Naive thymus-derived CD8-positive, alpha-beta T cell (primary cell): ENCODE measurements around the gene PHC3. TPM values are rescaled to one million over a fixed set of nuclear protein-coding genes. Genes with fewer than 3 reads are reported as not detected.

ENCODE experiments used
- ATAC-seq, 2 donors: fragments of 150-1000 bp; cut with Tn5 transposase in 1 of 2; sonication (Bioruptor Pico), chemical (Tn5 transposase) in 1 of 2; 1 replicate in 1 of 2; 2 replicates in 1 of 2; pipeline ENCODE4 v1.10.0; 2021; ENCODE audit warnings: mild to moderate bottlenecking in 2 of 2, moderate library complexity in 2 of 2
- POLR2A ChIA-PET: fragments of 350-600 bp; sonication (Branson Sonifier 250); formaldehyde crosslinking; loops from one replicate; lab custom pipeline; 2021; ENCODE audit warnings: antibody characterized with exemption; lab: Charles Lee
- DNase-seq, 10 donors: peaks; one replicate each; pipeline versions ENCODE4 v3.0.0 to v3.0.0-alpha.2; 2020 to 2022
- H3K27ac Mint-ChIP-seq, 10 donors: one replicate each; pipeline ENCODE4 v1.8.0; 2020 to 2022; ENCODE audit warnings: mild to moderate bottlenecking in 10 of 10, mixed read lengths in 10 of 10, moderate library complexity in 4 of 10, inconsistent platforms in 1 of 10
- H3K27me3 Mint-ChIP-seq, 5 donors: one replicate each; pipeline ENCODE4 v1.8.0; 2021 to 2022; ENCODE audit warnings: mixed read lengths in 5 of 5
- H3K36me3 Mint-ChIP-seq, 3 donors: one replicate each; pipeline ENCODE4 v1.8.0; 2020 to 2022; ENCODE audit warnings: mixed read lengths in 3 of 3, mild to moderate bottlenecking in 2 of 3, inconsistent platforms in 1 of 3
- H3K4me1 Mint-ChIP-seq, 4 donors: one replicate each; pipeline ENCODE4 v1.8.0; 2021 to 2022; ENCODE audit warnings: mixed read lengths in 4 of 4
- H3K4me3 Mint-ChIP-seq, 10 donors: one replicate each; pipeline ENCODE4 v1.8.0; 2020 to 2022; ENCODE audit warnings: mild to moderate bottlenecking in 10 of 10, mixed read lengths in 10 of 10, moderate library complexity in 6 of 10, inconsistent platforms in 1 of 10
- H3K9me3 Mint-ChIP-seq, 9 donors: one replicate each; pipeline ENCODE4 v1.8.0; 2020 to 2022; ENCODE audit warnings: mixed read lengths in 9 of 9, mild to moderate bottlenecking in 3 of 9, inconsistent platforms in 1 of 9, moderate library complexity in 1 of 9
- polyA plus RNA-seq, 3 donors: library from polyadenylated mRNA; unstranded; fragments of 300-500 nt; fragmentation: Illumina TruSeq; gene quantifications; one replicate each; pipeline ENCODE4 v1.2.3, GENCODE V29; 2021
- total RNA-seq, 8 experiments: library from RNA in 2 of 8; stranded (reverse) in 2 of 8; gene quantifications; one replicate each; pipeline ENCODE4 v1.2.3 and lab custom pipeline; 2021 to 2026

The PHC3 gene
- total and polyA plus RNA-seq, 5 experiments from 2014 or later, result 34.5 to 187 (median 54.8) TPM

DNA sequence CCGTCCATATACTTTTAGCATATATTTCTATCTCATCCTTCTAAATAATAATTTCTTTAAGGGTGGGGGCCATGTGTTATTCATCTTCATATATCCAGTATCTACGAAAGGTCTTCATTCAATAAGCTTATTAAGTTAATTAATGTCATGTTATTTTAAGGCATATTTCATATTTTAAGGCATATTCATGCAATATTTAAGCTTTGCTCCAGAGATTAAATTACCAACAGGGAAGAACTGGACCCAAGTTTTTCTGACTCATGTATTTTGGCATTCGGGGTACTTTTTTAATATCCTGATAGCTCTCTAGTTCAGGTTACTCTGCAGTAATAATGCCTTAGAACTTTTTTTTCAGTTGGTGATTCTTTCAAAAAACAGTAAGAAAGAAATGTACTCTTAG is 27.4 kb downstream of the PHC3 start:
- H3K36me3 Mint-ChIP-seq, result peaks cover 0 to 56% (median 20%) of the 10 kb centered on the region in 3 donors
- ATAC-seq (no peak), DNase-seq (no peak)
- POLR2A ChIA-PET, result interaction anchor here (0.5 to 2.4 kb wide), 7 partner anchors 9 to 289 kb away, joined by 3 to 31 read pairs (median 4); partner anchors contain the start of genes PHC3 and SKIL
- H3K9me3 Mint-ChIP-seq, result peaks cover 0 to under 1% (median 0%) of the 10 kb centered on the region in 9 donors
- H3K27me3 Mint-ChIP-seq, result no peaks in the 10 kb centered on the region
- H3K4me1 Mint-ChIP-seq, result peaks cover 23 to 61% (median 53%) of the 10 kb centered on the region in 4 donors
- peak overlapping the region in 9 of 10 donors; percentile 67 to 86 (median 79) for H3K4me3 Mint-ChIP-seq
- peak overlapping the region; percentile 68 to 98 (median 94) for H3K27ac Mint-ChIP-seq

DNA sequence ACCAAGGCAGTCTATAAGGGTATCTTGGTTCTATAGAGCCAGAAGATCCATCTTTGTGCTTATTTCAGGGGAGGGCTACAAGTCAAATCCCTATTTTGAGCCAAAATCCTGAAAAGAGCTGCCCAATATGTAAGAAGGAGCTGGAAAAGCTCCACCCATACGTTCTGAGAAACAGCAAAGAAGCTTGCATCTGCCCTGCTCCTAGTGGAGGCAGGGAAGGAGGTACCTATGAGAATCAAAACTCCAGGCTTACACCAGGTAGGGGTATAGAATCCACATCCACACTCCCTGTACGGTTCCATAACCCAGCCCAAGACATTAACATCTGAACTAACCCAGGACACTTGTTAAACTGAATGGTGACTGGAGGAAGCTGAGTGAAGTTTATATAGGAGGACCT is 30.0 kb downstream of the PHC3 start:
- H3K4me3 Mint-ChIP-seq, result peak overlapping the region in 2 of 10 donors; percentile 29 to 48
- POLR2A ChIA-PET, result interaction anchor here (1.3 kb wide), 1 partner anchor 186 kb away, joined by 3 read pairs; the partner anchor contains the start of gene SEC62
- no peaks in the 10 kb centered on the region for H3K27me3 Mint-ChIP-seq
- peaks cover 0 to 60% (median 20%) of the 10 kb centered on the region in 3 donors for H3K36me3 Mint-ChIP-seq
- peaks cover 22 to 65% (median 47%) of the 10 kb centered on the region in 4 donors for H3K4me1 Mint-ChIP-seq
- ATAC-seq (no peak), DNase-seq (no peak)
- H3K9me3 Mint-ChIP-seq, result peaks cover 0 to 2% (median 0%) of the 10 kb centered on the region in 9 donors
- H3K27ac Mint-ChIP-seq, result peak overlapping the region in 2 of 10 donors; percentile 59

GRCh38 chr3:170149016-170149415 is 32.5 kb downstream of the PHC3 start:
- no peak for ATAC-seq
- Mint-ChIP-seq H3K36me3 (peaks cover 3 to 74% (median 22%) of the 10 kb centered on the region in 3 donors), H3K9me3 (peaks cover 0 to 2% (median 0%) of the 10 kb centered on the region in 9 donors), H3K27ac (peak overlapping the region in 1 of 10 donors; percentile 25), H3K27me3 (no peaks in the 10 kb centered on the region), H3K4me1 (peaks cover 21 to 60% (median 39%) of the 10 kb centered on the region in 4 donors), H3K4me3 (peak overlapping the region in 1 of 10 donors; percentile 7)
- POLR2A ChIA-PET, result no interaction called here
- DNase-seq, result no peak

DNA sequence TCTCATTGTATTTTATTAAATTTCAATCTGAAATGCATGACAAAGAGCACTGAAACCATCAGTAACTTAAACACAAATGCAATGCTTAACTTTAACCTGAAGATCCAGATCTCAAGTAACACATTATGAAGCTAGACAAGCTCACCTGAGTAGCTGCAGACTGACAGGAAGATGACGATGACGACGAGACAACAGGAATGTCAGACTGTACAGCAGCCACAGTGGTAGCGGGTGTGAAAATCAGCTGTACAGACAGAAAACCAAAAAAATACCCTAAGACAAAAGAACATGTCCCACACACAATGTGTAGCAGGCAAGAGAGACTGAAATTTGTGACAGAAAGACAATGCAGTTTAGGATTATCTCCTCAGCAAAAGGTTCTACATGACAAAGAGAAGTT is 36.3 kb downstream of the PHC3 start:
- peaks cover 0 to 2% (median 0%) of the 10 kb centered on the region in 9 donors for H3K9me3 Mint-ChIP-seq
- peaks cover 6 to 47% (median 24%) of the 10 kb centered on the region in 4 donors for H3K4me1 Mint-ChIP-seq
- H3K4me3 Mint-ChIP-seq, result peak overlapping the region in 4 of 10 donors; percentile 11 to 60 (median 30)
- ATAC-seq, result no peak
- peaks cover 8 to 79% (median 14%) of the 10 kb centered on the region in 3 donors for H3K36me3 Mint-ChIP-seq
- H3K27ac Mint-ChIP-seq, result peak overlapping the region in 6 of 10 donors; percentile 5 to 74 (median 46)
- POLR2A ChIA-PET, result interaction anchor here (1.3 kb wide), 1 partner anchor 9 kb away, joined by 4 read pairs; no protein-coding TSS in a partner anchor
- no peak for DNase-seq
- H3K27me3 Mint-ChIP-seq, result no peaks in the 10 kb centered on the region

DNA sequence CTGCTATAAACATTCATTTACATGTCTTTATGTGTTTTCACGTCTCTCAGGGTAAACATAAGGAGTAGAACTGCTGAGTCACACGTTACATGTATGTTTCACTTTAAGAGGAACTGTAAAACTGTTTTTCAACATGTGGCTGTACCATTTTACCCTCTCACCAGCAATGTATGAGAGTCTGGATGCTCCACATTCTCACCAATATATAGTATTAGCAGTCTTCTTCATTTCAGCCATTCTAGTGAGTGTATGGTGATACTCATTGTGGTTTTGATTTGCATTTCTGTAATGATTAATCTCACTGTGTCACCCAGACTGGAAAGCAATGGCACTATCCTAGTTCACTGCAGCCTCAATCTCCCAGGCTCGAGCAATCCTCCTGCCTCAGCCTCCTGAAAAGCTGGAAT is 37.1 kb downstream of the PHC3 start:
- DNase-seq (no peak), ATAC-seq (no peak)
- Mint-ChIP-seq H3K27me3 (no peaks in the 10 kb centered on the region), H3K27ac (peak overlapping the region in 4 of 10 donors; percentile 19 to 67 (median 44)), H3K36me3 (peaks cover 8 to 75% (median 9%) of the 10 kb centered on the region in 3 donors), H3K9me3 (peaks cover 0 to 2% (median 0%) of the 10 kb centered on the region in 9 donors), H3K4me1 (peaks cover 6 to 42% (median 25%) of the 10 kb centered on the region in 4 donors), H3K4me3 (peak overlapping the region in 1 of 10 donors; percentile 15)
- POLR2A ChIA-PET, result interaction anchor here (0.7 kb wide), 1 partner anchor 16 kb away, joined by 3 read pairs; no protein-coding TSS in a partner anchor

DNA sequence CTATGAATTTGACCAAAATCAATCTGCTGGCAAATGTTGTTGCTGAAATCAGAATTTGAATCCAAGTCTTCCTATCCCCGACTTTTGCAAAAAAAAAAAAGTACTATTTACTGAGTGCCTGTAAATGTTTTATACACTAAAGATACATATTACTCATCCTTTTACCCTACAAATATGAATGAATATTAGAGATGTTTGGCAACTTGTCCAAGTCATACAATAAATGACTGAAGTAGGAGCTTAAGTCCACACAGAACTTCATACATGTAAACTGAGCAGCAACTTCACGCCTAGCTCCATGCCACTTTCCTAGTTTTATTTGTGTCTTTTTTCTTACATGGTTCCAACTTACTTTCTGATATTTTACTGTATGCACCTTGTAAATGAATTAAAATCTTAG is 39.2 kb downstream of the PHC3 start:
- Mint-ChIP-seq H3K4me3 (peak overlapping the region in 1 of 10 donors; percentile 4), H3K27me3 (no peaks in the 10 kb centered on the region), H3K4me1 (peaks cover 12 to 48% (median 29%) of the 10 kb centered on the region in 4 donors), H3K27ac (no peak overlapping the region), H3K36me3 (peaks cover 7 to 70% (median 8%) of the 10 kb centered on the region in 3 donors), H3K9me3 (no peaks in the 10 kb centered on the region)
- POLR2A ChIA-PET, result no interaction called here
- ATAC-seq (no peak), DNase-seq (no peak)

- Mint-ChIP-seq H3K27me3 (no peaks in the 10 kb centered on the region), H3K27ac (peak overlapping the region in 1 of 10 donors; percentile 58), H3K4me1 (peaks cover 16 to 53% (median 34%) of the 10 kb centered on the region in 4 donors), H3K9me3 (peaks cover 0 to 7% (median 0%) of the 10 kb centered on the region in 9 donors), H3K4me3 (peak overlapping the region in 1 of 10 donors; percentile 10), H3K36me3 (peaks cover 22 to 73% (median 32%) of the 10 kb centered on the region in 3 donors)
- DNase-seq (no peak), ATAC-seq (no peak)
- POLR2A ChIA-PET, result no interaction called here
Observed at GRCh38 chr3:170137986-170138385, 43.5 kb downstream of the PHC3 start.

DNA sequence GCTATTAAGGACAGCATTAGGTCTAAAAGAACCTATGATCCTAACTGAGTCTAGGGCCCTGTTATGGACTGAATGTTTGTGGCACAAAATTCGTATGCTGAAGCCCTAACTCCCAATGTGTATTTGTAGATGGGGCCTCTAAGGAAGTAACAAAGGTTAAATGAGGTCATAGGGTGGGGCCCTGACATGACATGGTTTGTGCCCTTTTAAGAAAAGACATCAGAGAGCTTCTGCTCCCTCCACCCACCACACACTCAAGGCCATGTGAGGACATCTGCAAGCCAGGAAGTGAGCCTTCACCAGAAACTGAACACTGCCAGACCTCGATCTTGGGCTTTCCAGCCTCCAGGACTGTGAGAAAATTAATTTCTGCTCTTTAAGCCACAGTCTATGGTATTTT is 49.2 kb downstream of the PHC3 start:
- H3K4me1 Mint-ChIP-seq, result peaks cover 17 to 58% (median 39%) of the 10 kb centered on the region in 4 donors
- POLR2A ChIA-PET, result no interaction called here
- peak overlapping the region in 4 of 10 donors; percentile 18 to 69 (median 26) for H3K27ac Mint-ChIP-seq
- H3K36me3 Mint-ChIP-seq, result peaks cover 22 to 83% (median 53%) of the 10 kb centered on the region in 3 donors
- no peaks in the 10 kb centered on the region for H3K27me3 Mint-ChIP-seq
- peaks cover 0 to 13% (median 4%) of the 10 kb centered on the region in 9 donors for H3K9me3 Mint-ChIP-seq
- DNase-seq, result peak in 1 of 10 donors; percentile 10
- H3K4me3 Mint-ChIP-seq, result no peak overlapping the region
- ATAC-seq, result peak in 1 of 2 donors; percentile 39

DNA sequence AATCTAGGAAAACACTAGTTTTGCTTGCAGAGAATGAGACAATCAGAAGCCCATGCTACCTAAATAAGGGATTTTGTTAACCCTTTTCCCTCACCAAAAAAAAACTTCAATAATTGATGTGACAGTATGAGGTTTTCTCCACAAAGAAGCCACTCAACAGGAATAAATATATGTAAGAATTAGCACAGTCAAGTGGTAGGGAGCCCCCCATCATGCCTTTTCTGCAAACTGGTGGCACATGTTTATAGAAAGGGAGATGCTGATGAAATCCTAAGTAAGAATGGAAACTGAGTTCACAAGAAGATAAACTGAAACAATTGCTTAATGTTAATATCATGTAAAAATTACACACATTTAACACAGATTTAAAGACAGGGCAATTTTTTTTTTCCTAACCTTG is 51.0 kb downstream of the PHC3 start:
- Mint-ChIP-seq H3K36me3 (peaks cover 15 to 84% (median 44%) of the 10 kb centered on the region in 3 donors), H3K4me3 (no peak overlapping the region), H3K27me3 (no peaks in the 10 kb centered on the region), H3K4me1 (peaks cover 16 to 46% (median 29%) of the 10 kb centered on the region in 4 donors), H3K9me3 (peaks cover 0 to 13% (median 4%) of the 10 kb centered on the region in 9 donors), H3K27ac (peak overlapping the region in 2 of 10 donors; percentile 19 to 37)
- DNase-seq (no peak), ATAC-seq (no peak)
- POLR2A ChIA-PET, result no interaction called here

GRCh38 chr3:170128977-170129431 is 52.5 kb downstream of the PHC3 start:
- peaks cover 12 to 41% (median 28%) of the 10 kb centered on the region in 4 donors for H3K4me1 Mint-ChIP-seq
- DNase-seq (no peak), ATAC-seq (peak; percentile 38 to 39)
- H3K36me3 Mint-ChIP-seq, result peaks cover 5 to 79% (median 33%) of the 10 kb centered on the region in 3 donors
- POLR2A ChIA-PET, result interaction anchor here (0.5 kb wide), 2 partner anchors 15 to 51 kb away, joined by 3 to 4 read pairs; no protein-coding TSS in a partner anchor
- no peaks in the 10 kb centered on the region for H3K27me3 Mint-ChIP-seq
- H3K4me3 Mint-ChIP-seq, result peak overlapping the region; percentile 44 to 85 (median 60)
- H3K27ac Mint-ChIP-seq, result peak overlapping the region; percentile 55 to 86 (median 74)
- H3K9me3 Mint-ChIP-seq, result peaks cover 0 to 13% (median 3%) of the 10 kb centered on the region in 9 donors

DNA sequence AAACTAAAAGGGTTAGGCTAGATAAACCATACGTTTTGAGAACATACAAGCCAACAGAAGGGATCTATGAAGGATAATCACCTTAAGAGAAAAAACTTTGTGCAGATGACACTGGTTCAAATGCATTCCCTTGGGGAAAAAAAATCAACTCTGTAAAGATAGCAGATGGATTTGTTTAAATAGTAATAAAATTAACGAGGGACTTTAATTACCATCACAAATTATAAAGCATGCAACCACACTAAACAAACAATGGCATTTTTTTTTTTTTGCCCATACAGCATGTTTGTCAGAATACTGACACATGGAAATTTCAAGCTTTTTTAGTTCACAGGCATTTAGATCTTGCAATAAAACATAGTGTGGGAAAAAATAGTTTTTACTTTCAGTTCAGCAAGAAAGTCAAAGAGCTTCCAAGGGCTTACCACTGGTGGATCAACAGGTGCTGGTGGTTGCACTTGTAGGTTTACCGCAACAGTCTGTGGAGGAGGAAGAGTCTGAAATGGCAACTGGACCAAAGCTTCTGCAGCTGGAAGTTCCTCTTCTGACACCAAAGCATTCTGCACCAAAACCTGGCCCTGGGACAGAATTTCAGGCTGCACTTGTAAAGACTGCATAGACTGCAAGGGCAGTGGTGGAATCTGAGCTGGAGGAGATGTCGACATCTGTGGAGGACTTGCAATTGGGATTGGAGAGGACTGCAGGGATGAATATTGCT is 53.1 kb downstream of the PHC3 start:
- Mint-ChIP-seq H3K9me3 (peaks cover 0 to 8% (median under 1%) of the 10 kb centered on the region in 9 donors), H3K27ac (peak overlapping the region; percentile 55 to 81 (median 74)), H3K36me3 (peaks cover under 1 to 76% (median 28%) of the 10 kb centered on the region in 3 donors), H3K4me3 (peak overlapping the region; percentile 43 to 85 (median 59)), H3K4me1 (peaks cover 11 to 39% (median 27%) of the 10 kb centered on the region in 4 donors), H3K27me3 (no peaks in the 10 kb centered on the region)
- ATAC-seq (peak; percentile 59 to 63), DNase-seq (peak in 4 of 10 donors; percentile 6 to 34 (median 17))
- POLR2A ChIA-PET, result interaction anchor here (0.5 to 0.8 kb wide), 2 partner anchors 16 to 53 kb away, joined by 3 read pairs; partner anchors contain the start of gene PHC3

- Mint-ChIP-seq H3K9me3 (no peaks in the 10 kb centered on the region), H3K4me1 (peaks cover 0 to 8% (median 1%) of the 10 kb centered on the region in 4 donors), H3K4me3 (no peak overlapping the region), H3K27ac (peak overlapping the region in 2 of 10 donors; percentile 8 to 64), H3K27me3 (no peaks in the 10 kb centered on the region), H3K36me3 (peaks cover 0 to 88% (median 29%) of the 10 kb centered on the region in 3 donors)
- peak in 1 of 2 donors; percentile 30 for ATAC-seq
- DNase-seq, result no peak
- POLR2A ChIA-PET, result no interaction called here
Observed at GRCh38 chr3:170117134-170117533, 64.4 kb downstream of the PHC3 start.
